Adrenal gland (tissue), 5 donors: ENCODE data around the gene PCNX2.

Experiments used
- POLR2A ChIP-seq, 2 donors: fragments of 450-650 bp; IDR thresholded peaks; one replicate each; pipeline ENCODE4 v1.6.1; 2017; ENCODE audit warnings: antibody characterized with exemption in 2 of 2, mild to moderate bottlenecking in 2 of 2, moderate library complexity in 1 of 2
- TF ChIP-seq, protein P1 (sequence below), 6 experiments: fragments of 450-650 bp in 4 of 6; fragments of 200-600 bp in 2 of 6; sonication (generic) in 1 of 6; IDR thresholded peaks; 1 replicate in 5 of 6; 2 replicates in 1 of 6; pipeline versions ENCODE4 v1.5.1 to v1.8.0; 2016 to 2021; ENCODE audit warnings: antibody characterized with exemption in 6 of 6, mild to moderate bottlenecking in 2 of 6, moderate library complexity in 1 of 6
- donor health status: DM: no; HTN: no; CAD: no.

DNA sequence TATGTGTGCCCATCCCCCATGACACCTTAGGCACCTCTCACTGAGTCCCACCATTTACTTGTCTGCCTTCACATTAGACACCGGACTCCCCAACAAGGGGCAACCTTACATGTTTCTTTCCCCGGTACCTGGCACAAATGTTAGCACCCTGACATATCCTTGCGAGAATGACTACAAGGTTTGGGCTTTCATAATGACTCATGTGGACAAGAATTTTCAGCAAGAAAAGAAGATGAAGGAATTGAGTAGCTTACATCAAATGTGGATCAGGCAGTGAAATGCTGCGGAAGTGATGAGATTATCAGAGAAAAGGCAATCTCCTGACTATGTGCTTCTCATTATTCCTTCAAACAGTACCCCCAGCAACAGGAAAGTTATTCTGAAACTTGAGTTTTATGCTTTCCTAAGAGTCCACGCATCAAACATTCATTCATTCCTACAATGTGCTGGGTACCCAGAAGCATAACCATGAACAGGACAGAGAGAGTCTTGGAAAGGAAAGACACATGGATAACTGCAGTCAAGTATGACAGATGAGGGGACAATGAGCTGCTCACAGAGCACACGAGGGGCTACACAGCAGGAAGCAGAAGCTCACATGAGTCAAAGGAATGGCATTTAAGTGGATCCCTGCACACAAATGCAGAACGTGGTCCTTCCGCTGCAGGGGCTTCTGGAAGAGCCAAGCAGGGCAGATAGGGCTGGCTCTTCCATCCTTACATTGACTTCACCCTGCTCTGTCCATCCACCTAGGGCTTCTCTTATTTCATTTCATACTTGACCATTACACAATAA lies 112.1 kb downstream of the PCNX2 start:
- no peak for TF ChIP-seq POLR2A (IDR thresholded peaks at IDR 0.05)
- TF ChIP-seq, protein P1, sequence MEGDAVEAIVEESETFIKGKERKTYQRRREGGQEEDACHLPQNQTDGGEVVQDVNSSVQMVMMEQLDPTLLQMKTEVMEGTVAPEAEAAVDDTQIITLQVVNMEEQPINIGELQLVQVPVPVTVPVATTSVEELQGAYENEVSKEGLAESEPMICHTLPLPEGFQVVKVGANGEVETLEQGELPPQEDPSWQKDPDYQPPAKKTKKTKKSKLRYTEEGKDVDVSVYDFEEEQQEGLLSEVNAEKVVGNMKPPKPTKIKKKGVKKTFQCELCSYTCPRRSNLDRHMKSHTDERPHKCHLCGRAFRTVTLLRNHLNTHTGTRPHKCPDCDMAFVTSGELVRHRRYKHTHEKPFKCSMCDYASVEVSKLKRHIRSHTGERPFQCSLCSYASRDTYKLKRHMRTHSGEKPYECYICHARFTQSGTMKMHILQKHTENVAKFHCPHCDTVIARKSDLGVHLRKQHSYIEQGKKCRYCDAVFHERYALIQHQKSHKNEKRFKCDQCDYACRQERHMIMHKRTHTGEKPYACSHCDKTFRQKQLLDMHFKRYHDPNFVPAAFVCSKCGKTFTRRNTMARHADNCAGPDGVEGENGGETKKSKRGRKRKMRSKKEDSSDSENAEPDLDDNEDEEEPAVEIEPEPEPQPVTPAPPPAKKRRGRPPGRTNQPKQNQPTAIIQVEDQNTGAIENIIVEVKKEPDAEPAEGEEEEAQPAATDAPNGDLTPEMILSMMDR (IDR thresholded peaks at IDR 0.05) = no peak
